ENCODE measurements around the gene DIP2C. TPM values are rescaled to one million over a fixed set of nuclear protein-coding genes. Genes with fewer than 3 reads are reported as not detected.
"Not testable (repeated sequence)": the region's sequence is repeated elsewhere in the genome, so short reads cannot be mapped to it uniquely, and the experiment has no call there.

DIP2C gene
- total RNA-seq, 1 experiment from 2014 or later, result 8.1 TPM

DNA sequence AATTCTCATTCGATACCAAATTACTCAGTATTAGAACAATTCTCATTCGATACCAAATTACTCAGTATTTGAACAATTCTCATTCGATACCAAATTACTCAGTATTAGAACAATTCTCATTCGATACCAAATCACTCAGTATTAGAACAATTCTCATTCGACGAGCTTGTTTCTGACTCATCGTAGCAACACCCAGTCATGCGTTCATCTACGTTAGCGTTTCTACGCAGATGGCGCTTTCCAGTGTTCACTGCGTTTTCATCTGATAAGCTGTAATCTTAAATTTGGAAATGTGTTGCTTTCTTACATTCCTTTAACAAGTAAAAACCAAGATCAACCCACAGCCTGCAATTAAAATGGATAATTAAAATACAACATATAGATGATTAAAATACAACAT, 277.9 kb downstream of the DIP2C start:
- no peak for DNase-seq (ENCODE audit: low read depth, low spot score)
- in situ Hi-C loops (cut with HindIII; ENCODE audit: low pct_unique_long_range_greater_than_20kb, low sequenced_read_pairs), result no loop called here

DNA sequence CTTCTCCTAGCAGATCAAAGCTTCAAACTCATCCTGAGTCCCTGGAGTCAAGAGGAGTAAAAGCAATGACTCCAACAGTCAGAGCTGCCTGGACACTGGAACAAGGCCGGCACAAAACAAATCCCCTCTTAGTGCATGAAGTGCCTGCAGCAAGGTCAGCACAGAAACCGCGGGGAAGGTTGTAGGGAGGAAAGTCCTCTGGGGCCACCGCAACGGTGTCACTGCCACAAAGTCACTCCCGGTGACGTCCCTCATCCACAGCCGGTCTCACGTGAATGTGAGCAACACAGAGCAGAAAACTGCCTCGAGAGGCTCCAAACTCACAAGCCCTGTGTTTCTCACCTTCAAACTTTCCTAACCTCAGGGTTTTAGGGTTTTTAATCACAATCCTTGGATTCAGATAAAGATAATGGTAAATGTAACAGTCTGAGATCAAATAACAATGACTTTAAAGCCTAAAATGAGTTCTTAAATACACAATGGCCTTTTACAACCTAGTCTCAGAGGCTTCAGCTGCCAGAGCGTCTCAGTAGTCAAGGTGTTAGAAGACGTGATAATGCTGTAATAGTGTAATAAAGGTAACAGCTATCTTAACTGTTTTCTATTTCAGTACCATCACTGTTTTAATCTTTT, 279.9 kb downstream of the DIP2C start:
- in situ Hi-C loops (cut with HindIII; ENCODE audit: low pct_unique_long_range_greater_than_20kb, low sequenced_read_pairs), result no loop called here
- no peak for DNase-seq (ENCODE audit: low read depth, low spot score)

DNA sequence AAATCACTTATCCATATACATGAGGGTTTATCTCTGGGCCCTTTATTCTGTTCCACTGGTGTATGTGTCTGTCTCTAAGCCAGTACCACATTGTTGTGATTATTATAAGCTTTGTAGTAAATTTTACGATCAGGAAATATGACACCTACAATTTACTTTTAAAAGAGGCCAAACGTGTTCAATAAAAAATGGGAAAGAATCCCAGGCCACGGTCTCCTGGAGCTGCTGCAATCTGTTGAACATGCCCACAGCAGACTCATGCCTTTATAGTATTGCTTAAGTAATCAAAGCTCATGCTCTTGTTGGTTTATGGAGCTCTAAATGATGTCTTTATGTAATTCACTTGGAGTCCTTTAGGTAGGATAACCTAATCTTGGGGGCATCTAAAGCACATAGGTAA, 281.2 kb downstream of the DIP2C start:
- DNase-seq (ENCODE audit: low read depth, low spot score), result no peak
- in situ Hi-C loops (cut with HindIII; ENCODE audit: low pct_unique_long_range_greater_than_20kb, low sequenced_read_pairs), result no loop called here

DNA sequence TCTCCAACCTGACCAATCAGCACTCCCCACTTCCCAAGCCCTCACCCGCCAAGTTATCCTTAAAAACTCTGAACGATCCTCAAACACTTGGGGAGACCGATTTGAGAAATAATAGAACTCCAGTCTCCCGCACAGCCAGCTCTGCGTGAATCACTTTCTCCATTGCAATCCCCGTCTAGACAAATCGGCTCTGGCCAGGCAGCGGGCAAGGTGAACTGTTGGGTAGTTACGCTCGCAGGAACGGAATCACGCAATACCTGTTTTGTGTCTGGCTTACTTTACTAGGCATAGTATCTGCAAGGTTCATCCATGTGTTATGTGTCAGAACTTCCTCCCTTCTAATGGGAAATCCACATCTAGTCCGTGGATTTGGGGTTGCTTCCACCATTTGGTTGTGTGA, 282.5 kb downstream of the DIP2C start:
- in situ Hi-C loops (cut with HindIII; ENCODE audit: low pct_unique_long_range_greater_than_20kb, low sequenced_read_pairs), result no loop called here
- no peak for DNase-seq (ENCODE audit: low read depth, low spot score)

DNA sequence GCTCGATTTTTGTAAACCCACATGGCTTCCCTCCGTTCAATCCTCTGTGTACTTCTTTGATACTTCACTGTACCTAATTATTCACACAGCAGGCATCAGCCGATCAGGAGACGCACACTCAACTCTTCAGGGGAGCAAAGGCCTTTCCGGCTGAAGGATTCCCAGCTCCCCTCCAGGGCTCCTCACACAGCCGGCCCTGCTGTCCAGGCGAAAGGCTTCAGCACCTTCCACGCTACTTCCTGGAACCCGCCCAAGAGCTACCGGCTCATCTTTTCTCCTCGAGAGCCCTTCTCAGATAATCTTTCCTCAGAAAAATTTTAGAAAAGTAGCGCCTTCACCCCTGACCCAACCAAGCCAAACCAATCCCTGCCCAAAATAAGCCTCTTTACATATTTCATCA, 283.8 kb downstream of the DIP2C start:
- DNase-seq (ENCODE audit: low read depth, low spot score), result no peak
- in situ Hi-C loops (cut with HindIII; ENCODE audit: low pct_unique_long_range_greater_than_20kb, low sequenced_read_pairs), result no loop called here

DNA sequence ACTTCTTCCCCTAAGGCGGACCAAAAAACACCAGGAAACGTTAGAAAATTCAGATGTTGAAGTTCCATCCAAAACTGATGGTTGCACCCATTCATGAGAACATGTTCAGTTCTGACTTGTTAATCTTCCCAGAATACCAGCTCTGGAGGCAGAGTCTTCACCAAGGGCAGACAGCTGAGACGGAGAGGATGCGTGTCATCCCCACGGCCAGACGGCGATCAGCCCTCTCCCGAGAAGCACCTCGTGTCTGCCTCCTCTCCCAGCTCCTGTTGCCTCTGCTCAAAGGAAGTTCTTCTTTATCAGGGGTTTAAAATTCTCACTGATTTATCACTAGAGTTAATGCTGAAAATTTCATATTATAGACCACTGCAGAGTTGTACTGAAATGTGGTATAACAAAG, 284.5 kb downstream of the DIP2C start:
- in situ Hi-C loops (cut with HindIII; ENCODE audit: low pct_unique_long_range_greater_than_20kb, low sequenced_read_pairs), result no loop called here
- DNase-seq (ENCODE audit: low read depth, low spot score), result no peak

DNA sequence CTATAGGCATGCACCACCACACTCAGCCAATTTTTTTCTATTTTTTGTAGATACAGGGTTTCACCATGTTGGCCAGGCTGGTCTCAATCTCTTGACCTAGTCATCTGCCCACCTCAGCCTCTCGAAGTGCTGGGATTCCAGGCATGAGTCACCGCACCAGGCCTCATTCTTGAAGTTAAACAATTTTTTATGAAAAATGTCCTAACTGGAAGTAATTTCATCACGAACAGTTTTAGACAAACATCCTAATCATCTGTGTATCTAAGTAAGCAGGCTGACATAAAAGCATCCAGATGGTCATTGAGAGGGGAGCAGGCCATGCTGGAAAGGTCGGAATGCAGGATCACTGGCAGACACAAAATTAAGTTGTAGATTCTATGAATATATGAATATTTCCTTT, 285.1 kb downstream of the DIP2C start:
- in situ Hi-C loops (cut with HindIII; ENCODE audit: low pct_unique_long_range_greater_than_20kb, low sequenced_read_pairs), result no loop called here
- DNase-seq (ENCODE audit: low read depth, low spot score), result no peak

DNA sequence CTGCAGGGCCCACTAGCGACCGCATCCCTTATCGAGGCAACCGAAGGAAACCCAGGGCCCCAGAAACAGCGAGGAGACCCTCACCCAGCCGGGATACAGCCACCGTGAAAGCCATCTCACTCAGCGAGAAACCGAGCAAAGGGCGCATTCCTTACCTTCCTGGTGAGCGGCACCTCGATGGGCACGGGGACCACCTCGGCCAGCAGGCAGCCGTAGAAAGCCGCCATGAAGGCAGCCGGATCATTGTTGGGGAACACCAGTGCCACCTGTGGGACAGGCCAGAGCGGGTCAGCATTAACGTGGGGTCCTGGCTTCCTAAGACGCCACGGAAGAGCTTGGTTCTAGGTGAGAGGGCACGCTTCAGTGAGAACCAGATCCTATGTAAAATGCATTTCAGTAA, 290.5 kb downstream of the DIP2C start:
- DNase-seq (ENCODE audit: low read depth, low spot score), result no peak
- in situ Hi-C loops (cut with HindIII; ENCODE audit: low pct_unique_long_range_greater_than_20kb, low sequenced_read_pairs), result no loop called here

DNA sequence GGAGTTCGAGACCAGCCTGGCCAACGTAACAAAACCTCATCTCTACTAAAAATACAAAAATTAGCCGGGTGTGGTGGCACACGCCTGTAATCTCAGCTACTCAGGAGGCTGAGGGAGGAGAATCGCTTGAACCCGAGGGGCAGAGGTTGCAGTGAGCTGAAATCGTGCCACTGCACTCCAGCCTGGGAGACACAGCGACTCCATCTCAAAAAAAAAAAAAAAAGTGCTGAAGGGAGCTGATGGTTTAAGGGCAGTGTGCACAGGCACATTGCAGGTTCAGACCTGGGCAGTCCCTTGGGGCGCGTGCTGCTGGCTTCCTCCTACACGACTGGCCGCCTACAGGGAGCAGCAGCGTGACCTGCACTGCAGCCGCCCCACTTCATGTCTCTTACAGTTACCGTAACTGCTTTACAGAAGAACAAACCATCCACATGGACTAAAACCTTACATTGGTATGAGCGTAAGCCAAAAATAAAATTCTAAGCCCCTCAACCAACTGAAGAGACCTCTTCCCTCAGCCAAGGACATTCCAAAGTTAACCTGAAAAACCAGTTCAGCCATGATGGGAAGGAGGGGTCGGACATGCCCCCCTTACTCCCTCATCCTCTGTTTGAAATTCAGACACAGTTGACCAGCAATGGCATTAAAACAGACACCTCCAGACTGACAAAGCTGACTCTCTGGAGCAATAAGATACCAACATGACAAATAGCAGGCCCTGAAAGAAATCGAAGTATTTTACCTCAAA, 292.0 kb downstream of the DIP2C start:
- DNase-seq (ENCODE audit: low read depth, low spot score), result no peak
- in situ Hi-C loops (cut with HindIII; ENCODE audit: low pct_unique_long_range_greater_than_20kb, low sequenced_read_pairs), result no loop called here

DNA sequence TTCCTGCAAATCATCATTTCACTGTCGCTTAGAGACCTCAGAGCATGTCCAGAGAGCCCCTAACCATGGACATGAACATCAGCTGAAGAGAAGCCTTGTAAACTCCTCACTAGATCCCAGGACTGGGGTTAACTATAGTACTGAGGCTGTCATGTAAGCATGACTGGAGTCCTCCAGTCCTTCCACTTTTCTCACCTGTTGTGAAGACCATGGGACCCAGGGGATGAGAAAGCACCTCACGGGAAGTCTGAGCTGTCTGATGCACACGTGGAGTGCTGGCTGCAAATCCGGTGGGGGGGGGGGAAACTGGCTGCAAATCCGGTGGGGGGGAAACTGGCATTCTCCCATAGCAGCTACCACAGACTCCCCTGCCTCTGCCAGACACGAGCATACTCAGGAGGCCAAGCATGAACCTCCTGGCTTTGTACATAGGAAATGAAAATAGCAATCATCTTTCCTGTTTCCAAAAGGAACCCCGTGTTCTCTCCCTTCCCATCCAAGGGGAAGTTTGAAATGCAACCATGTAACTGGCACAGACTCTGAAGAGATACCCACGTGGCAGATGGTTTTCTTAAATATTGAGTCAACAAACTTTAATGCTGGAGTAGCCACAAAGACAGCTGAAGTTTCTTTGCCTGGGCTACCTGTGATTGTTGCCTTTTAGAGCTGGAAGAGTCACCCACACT, 292.8 kb downstream of the DIP2C start:
- no peak for DNase-seq (ENCODE audit: low read depth, low spot score)
- in situ Hi-C loops (cut with HindIII; ENCODE audit: low pct_unique_long_range_greater_than_20kb, low sequenced_read_pairs), result no loop called here

DNA sequence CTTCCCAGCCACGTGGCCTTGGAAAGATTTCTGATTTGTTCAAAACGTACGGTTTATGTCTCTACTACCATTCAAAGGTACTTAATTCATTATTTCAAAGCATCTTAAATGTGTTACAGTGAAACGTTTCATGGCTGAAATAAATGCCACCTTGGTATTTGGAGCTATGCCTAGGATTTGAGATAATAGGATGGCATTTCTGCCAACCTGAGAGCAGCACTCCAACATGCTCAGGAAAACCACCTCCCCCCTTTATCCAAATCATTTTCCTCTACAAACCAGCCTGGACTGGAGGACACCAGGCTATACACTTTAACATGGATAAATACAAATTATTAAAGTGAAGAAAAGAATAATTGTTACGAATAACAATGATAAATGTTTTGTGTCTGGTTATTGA, 293.4 kb downstream of the DIP2C start:
- DNase-seq (ENCODE audit: low read depth, low spot score), result no peak
- in situ Hi-C loops (cut with HindIII; ENCODE audit: low pct_unique_long_range_greater_than_20kb, low sequenced_read_pairs), result no loop called here

DNA sequence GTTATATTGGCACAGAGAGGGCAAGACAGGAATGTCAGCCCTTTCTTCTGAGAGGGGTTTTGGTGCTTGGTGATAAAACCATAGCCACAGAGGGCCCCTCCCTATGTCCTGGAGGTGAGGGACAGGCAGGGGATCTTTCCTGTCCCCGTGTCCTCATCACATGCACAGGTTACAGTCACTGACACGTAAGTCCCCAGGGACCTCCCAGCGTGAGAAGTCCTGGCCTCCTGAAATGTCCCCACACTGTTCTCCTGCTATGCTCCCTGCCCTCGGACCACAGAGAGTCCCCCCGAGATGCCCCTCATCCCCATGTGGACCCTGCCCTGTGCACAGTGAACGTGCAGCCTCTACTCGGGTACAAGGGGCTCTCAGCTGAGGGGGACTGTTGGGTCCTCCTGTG, 293.8 kb downstream of the DIP2C start:
- in situ Hi-C loops (cut with HindIII; ENCODE audit: low pct_unique_long_range_greater_than_20kb, low sequenced_read_pairs), result no loop called here

DNA sequence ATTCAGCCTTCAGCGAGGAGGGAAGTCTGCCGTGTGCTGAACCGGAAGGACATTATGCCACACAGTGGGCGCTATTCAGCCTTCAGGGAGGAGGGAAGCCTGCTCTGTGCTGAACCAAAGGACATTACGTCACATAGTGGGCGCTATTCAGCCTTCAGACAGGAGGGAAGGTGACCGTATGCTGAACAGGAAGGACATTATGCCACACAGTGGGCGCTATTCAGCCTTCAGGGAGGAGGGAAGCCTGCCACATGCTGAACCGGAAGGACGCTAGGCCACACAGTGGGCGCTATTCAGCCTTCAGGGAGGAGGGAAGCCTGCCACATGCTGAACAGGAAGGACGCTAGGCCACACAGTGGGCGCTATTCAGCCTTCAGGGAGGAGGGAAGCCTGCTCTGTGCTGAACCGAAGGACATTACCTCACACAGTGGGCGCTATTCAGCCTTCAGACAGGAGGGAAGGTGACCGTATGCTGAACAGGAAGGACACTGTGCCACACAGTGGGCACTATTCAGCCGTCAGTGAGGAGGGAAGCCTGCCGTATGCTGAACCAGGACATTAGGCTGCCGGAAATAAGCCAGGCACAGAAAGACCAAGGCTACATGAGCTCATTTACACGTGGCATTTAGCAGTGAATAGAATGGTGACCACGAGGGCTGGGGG, 294.9 kb downstream of the DIP2C start:
- DNase-seq (ENCODE audit: low read depth, low spot score), result peak; percentile 96
- in situ Hi-C loops (cut with HindIII; ENCODE audit: low pct_unique_long_range_greater_than_20kb, low sequenced_read_pairs), result not testable (repeated sequence)

More for the DNA sequence above, 293.8 kb downstream of the DIP2C start:
- no peak for DNase-seq (ENCODE audit: low read depth, low spot score)

DNA sequence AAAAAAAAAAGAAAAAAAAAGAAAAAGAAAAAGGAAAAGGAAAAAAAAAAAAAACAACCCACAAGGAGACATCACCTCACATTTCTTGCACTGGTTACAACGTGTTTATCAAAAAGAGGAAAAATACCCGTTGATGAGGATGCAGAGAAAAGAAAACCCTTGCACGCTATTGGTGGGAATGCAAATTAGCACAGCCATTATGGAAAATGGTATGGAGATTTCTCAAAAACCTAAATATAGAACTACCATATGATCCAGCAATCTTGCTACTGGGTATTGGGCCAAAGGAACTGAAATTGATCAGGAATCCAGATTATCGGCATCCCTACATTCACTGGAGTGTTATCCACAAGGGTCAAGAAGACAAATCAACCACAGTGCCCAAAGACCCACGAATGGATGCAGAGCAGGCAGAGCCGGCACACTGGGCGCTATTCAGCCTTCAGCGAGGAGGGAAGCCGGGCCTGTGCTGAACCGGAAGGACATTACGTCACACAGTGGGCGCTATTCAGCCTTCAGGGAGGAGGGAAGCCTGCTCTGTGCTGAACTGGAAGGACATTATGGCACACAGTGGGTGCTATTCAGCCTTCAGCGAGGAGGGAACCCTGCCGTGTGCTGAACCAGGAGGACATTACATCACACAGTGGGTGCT, 295.6 kb downstream of the DIP2C start:
- no peak for DNase-seq (ENCODE audit: low read depth, low spot score)
- in situ Hi-C loops (cut with HindIII; ENCODE audit: low pct_unique_long_range_greater_than_20kb, low sequenced_read_pairs), result no loop called here

DNA sequence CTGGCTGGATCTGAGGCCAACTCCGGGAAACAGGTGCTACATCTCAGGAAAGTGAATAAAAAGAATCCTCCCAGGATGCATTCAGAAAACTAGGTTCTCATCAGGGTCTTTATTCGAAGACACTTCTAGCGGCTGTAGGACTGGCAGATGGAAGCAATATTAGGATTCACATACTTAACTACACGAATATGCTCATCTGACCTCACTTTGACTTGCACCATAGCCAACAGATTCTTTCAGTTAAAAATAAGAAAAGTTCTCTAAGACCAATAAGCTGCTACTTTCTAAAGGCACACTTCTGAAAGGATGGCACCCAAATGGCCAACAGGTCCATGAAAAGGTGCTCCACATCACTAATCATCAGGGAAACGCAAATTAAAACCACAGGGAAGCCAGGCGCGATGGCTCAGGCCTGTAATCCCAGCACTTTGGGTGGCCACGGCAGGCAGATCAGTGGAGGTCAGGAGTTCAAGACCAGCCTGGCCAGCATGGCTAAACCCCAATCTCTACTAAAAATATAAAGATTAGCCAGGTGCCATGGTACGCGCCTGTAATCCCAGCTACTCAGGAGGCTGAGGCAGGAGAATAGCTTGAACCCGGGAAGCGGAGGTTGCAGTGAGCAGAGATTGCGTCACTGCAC, 296.2 kb downstream of the DIP2C start:
- in situ Hi-C loops (cut with HindIII; ENCODE audit: low pct_unique_long_range_greater_than_20kb, low sequenced_read_pairs), result no loop called here
- no peak for DNase-seq (ENCODE audit: low read depth, low spot score)

DNA sequence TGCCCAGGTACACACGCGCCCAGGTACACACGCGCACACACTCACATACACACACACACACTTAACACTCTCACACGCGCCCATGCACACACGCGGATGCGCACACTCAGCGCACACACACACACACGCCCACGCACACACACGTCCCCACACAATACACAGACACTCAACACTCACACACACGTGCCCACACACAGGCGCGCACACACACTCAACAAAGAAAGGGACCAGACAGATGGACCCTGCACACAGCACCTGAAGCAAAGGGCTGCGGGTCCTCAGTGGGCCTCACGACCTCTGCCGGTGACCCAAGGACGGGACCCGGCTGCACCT, 296.8 kb downstream of the DIP2C start:
- in situ Hi-C loops (cut with HindIII; ENCODE audit: low pct_unique_long_range_greater_than_20kb, low sequenced_read_pairs), result no loop called here
- DNase-seq (ENCODE audit: low read depth, low spot score), result no peak

DNA sequence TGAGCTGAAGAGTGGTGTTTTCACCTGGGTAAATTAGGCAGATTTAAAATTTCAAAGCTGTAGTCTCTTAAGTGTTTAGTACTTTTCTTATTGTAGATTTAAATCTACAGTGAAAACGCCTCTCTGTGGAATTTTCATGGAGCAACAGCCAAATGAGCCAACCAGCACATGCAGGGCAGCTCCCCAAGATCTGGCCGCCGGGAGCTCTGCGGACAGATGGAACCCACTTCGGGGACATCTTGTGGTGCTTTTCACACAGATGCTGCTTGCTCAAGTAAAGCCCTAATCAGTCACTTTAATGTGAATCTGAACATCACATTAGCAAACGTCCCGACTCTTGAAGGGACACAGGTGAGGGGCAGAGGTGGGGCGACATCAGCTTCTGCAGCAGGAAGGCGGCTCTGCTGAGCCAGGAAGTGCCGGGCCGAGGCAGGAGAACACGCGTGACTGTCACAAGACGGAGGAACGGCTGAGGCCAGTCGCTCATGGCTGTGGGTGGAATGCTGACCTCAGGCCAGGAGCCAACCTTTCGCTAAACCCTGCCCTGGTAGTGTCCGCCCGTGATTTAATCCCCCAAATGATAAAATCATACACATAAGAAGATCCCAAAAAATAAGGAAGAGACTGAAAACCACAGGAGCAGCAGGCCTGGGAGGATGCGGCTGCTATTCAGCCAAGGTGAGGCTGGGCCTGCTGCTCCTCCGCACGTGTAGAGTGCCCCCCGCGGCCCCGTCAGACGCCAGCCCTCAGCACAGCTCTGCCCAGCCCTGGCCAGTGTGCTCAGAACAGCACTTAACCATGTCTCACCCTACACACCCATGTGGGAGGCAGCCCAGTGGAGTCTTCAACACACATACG, 297.4 kb downstream of the DIP2C start:
- in situ Hi-C loops (cut with HindIII; ENCODE audit: low pct_unique_long_range_greater_than_20kb, low sequenced_read_pairs), result no loop called here
- no peak for DNase-seq (ENCODE audit: low read depth, low spot score)

Data from SK-MEL-5 (cell line).